Thyroid gland (tissue), 4 donors: ENCODE data around the gene KNL1. TPM values are rescaled to one million over a fixed set of nuclear protein-coding genes. Genes with fewer than 3 reads are reported as not detected.
"Not testable (repeated sequence)": the region's sequence is repeated elsewhere in the genome, so short reads cannot be mapped to it uniquely, and the experiment has no call there.

Experiments
- DNase-seq, 2 donors: peaks; one replicate each; pipeline ENCODE4 v3.0.0-alpha.2; 2019
- H3K27ac ChIP-seq, 3 donors: fragments of 200-600 bp; sonication (generic); 1 replicate in 2 of 3; 2 replicates in 1 of 3; pipeline ENCODE4 v1.5.1; 2016 to 2019; ENCODE audit warnings: mild to moderate bottlenecking in 1 of 3, moderate library complexity in 1 of 3
- H3K27me3 ChIP-seq: fragments of 200-600 bp; sonication (generic); one replicate; pipeline ENCODE4 v1.5.1; 2019
- H3K36me3 ChIP-seq, 2 donors: fragments of 200-600 bp; sonication (generic); one replicate each; pipeline ENCODE4 v1.5.1; 2016 to 2019
- H3K4me1 ChIP-seq, 2 donors: fragments of 200-600 bp; sonication (generic); one replicate each; pipeline ENCODE4 v1.5.1; 2017 to 2019
- H3K4me3 ChIP-seq, 3 donors: fragments of 200-600 bp; sonication (generic); replicated peaks in 1 of 3; 1 replicate in 2 of 3; 2 replicates in 1 of 3; pipeline ENCODE4 v1.5.1; 2016; ENCODE audit warnings: mild to moderate bottlenecking in 1 of 3
- H3K9me3 ChIP-seq: fragments of 200-600 bp; sonication (generic); one replicate; pipeline ENCODE4 v1.5.1; 2017
- CTCF ChIP-seq, 6 experiments: fragments of 200-600 bp in 3 of 6; fragments of 450-650 bp in 3 of 6; sonication (generic) in 3 of 6; IDR thresholded peaks; one replicate each; pipeline ENCODE4 v1.5.1; 2016 to 2019; ENCODE audit warnings: antibody characterized with exemption in 6 of 6, mild to moderate bottlenecking in 2 of 6, inconsistent platforms in 1 of 6, moderate library complexity in 1 of 6
- POLR2A ChIP-seq, 2 donors: fragments of 450-650 bp; IDR thresholded peaks; one replicate each; pipeline ENCODE4 v1.6.1; 2017; ENCODE audit warnings: antibody characterized with exemption in 2 of 2, mild to moderate bottlenecking in 2 of 2, moderate library complexity in 1 of 2
- WGBS, 2 donors: methylation state at CpG; one replicate each; pipeline ENCODE4 v1.1.5; 2017; 5-methylcytosine and 5-hydroxymethylcytosine counted together
- intact Hi-C: fragments of 100-400 bp; cut with DNase I; formaldehyde crosslinking; loops from one replicate; pipeline ENCODE4 v1.15.1; 2023
- total RNA-seq, 4 donors: library from RNA; depleted of rRNA; stranded (reverse); fragments of >200 nt; gene quantifications; one replicate each; pipeline ENCODE4 v1.2.3, GENCODE V29; 2016

Gene KNL1
- total RNA-seq, 4 donors from 2014 or later = 0.78 to 3.8 (median 0.93) TPM

- H3K9me3 ChIP-seq = no peaks in the 10 kb centered on the region
- intact Hi-C loops = no loop called here
- H3K4me1 ChIP-seq = peaks cover 0 to under 1% of the 10 kb centered on the region in 2 donors
- H3K4me3 ChIP-seq = no peak overlapping the region
- TF ChIP-seq CTCF (IDR thresholded peaks at IDR 0.05) = no peak
- H3K27ac ChIP-seq = no peak overlapping the region
- no peaks in the 10 kb centered on the region for H3K36me3 ChIP-seq
- no peak for DNase-seq
- no peaks in the 10 kb centered on the region for H3K27me3 ChIP-seq
Measured at GRCh38 chr15:40650479-40650878, 56.4 kb downstream of the KNL1 start.

- no peaks in the 10 kb centered on the region for H3K36me3 ChIP-seq
- TF ChIP-seq POLR2A (IDR thresholded peaks at IDR 0.05) = no peak
- no peak for TF ChIP-seq CTCF (IDR thresholded peaks at IDR 0.05)
- H3K27ac ChIP-seq = no peak overlapping the region
- H3K4me3 ChIP-seq = no peak overlapping the region
- no peaks in the 10 kb centered on the region for H3K4me1 ChIP-seq
- intact Hi-C loops = no loop called here
- H3K27me3 ChIP-seq = no peaks in the 10 kb centered on the region
- no peaks in the 10 kb centered on the region for H3K9me3 ChIP-seq
- DNase-seq = no peak
- WGBS, 2 donors = 93 to 97% methylated on average over 5 of the region's 5 CpGs
Measured at GRCh38 chr15:40660686-40661085, 66.6 kb downstream of the KNL1 start.

- TF ChIP-seq CTCF (IDR thresholded peaks at IDR 0.05) (no peak), POLR2A (IDR thresholded peaks at IDR 0.05) (no peak)
- WGBS, 2 donors = 97% methylated on average over 7 of the region's 7 CpGs
- no peaks in the 10 kb centered on the region for H3K4me1 ChIP-seq
- no peak overlapping the region for H3K4me3 ChIP-seq
- H3K36me3 ChIP-seq = no peaks in the 10 kb centered on the region
- no peak for DNase-seq
- intact Hi-C loops = no loop called here
- no peaks in the 10 kb centered on the region for H3K9me3 ChIP-seq
- H3K27ac ChIP-seq = no peak overlapping the region
- no peaks in the 10 kb centered on the region for H3K27me3 ChIP-seq
Measured at GRCh38 chr15:40664909-40665308, 70.9 kb downstream of the KNL1 start.

DNA sequence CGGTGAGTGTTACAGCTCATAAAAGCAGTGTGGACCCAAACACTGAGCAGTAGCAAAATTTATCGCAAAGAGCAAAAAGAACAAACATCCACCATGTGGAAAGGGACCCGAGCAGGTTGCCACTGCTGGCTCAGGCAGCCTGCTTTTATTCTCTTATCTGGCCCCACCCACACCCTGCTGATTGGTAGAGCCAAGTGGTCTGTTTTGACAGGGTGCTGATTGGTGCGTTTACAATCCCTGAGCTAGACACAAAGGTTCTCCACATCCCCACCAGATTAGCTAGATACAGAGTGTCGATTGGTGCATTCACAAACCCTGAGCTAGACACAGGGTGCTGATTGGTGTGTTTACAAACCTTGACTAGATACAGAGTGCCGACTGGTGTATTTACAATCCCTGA lies 82.2 kb downstream of the KNL1 start:
- H3K27ac ChIP-seq, H3K9me3 ChIP-seq, DNase-seq, H3K27me3 ChIP-seq, H3K4me3 ChIP-seq, H3K4me1 ChIP-seq, H3K36me3 ChIP-seq, intact Hi-C loops: not testable (repeated sequence)
- WGBS, 2 donors = 89 to 93% methylated on average over 6 of the region's 6 CpGs

- H3K9me3 ChIP-seq, intact Hi-C loops, H3K4me1 ChIP-seq, DNase-seq, H3K4me3 ChIP-seq, H3K27ac ChIP-seq, H3K27me3 ChIP-seq, H3K36me3 ChIP-seq: not testable (repeated sequence)
- 93% methylated on average over 19 of the region's 38 CpGs; no CpG with 5 or more reads in 1 of the 2 donors for WGBS, 2 donors
Measured at GRCh38 chr15:40676906-40677305, 82.9 kb downstream of the KNL1 start.

DNA sequence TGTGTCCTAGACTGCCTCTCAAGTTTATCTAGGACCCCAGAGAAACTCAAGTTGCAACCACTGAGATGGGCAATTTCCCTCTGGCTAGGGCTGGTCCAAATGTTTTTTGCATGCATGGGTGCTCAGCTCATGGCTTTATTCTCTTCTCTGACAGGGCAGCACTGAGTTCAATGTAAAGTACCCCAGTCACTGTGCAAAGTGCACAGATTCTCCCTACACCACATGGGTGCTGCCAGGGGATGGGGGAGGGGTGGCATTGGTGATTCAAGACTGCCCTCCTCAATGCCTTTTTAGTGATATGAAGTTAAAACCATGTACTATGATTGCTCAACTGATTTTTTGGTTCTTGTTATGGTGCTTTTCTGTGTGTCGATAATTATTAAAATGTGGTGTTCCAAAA lies 86.1 kb downstream of the KNL1 start:
- 93 to 100% methylated on average over 1 of the region's 1 CpG for WGBS, 2 donors
- Histone ChIP-seq H3K4me1 (no peaks in the 10 kb centered on the region), H3K36me3 (no peaks in the 10 kb centered on the region), H3K27ac (no peak overlapping the region), H3K4me3 (no peak overlapping the region), H3K27me3 (no peaks in the 10 kb centered on the region), H3K9me3 (no peaks in the 10 kb centered on the region)
- intact Hi-C loops = no loop called here
- TF ChIP-seq POLR2A (IDR thresholded peaks at IDR 0.05) (no peak), CTCF (IDR thresholded peaks at IDR 0.05) (no peak)
- no peak for DNase-seq

GRCh38 chr15:40680959-40681358 lies 86.9 kb downstream of the KNL1 start:
- 75 to 76% methylated on average over 1 of the region's 1 CpG for WGBS, 2 donors
- H3K27ac ChIP-seq, intact Hi-C loops, H3K27me3 ChIP-seq, DNase-seq, H3K36me3 ChIP-seq, H3K4me1 ChIP-seq, H3K9me3 ChIP-seq, H3K4me3 ChIP-seq: not testable (repeated sequence)
